HG03196 (cell line): ENCODE results near the gene MTG1.

Experiments
- ATAC-seq: cut with Tn5 transposase; IDR thresholded peaks from one replicate; pipeline ENCODE4 v1.9.1; 2021; ENCODE audit not compliant: unreplicated experiment

Gene MTG1

DNA sequence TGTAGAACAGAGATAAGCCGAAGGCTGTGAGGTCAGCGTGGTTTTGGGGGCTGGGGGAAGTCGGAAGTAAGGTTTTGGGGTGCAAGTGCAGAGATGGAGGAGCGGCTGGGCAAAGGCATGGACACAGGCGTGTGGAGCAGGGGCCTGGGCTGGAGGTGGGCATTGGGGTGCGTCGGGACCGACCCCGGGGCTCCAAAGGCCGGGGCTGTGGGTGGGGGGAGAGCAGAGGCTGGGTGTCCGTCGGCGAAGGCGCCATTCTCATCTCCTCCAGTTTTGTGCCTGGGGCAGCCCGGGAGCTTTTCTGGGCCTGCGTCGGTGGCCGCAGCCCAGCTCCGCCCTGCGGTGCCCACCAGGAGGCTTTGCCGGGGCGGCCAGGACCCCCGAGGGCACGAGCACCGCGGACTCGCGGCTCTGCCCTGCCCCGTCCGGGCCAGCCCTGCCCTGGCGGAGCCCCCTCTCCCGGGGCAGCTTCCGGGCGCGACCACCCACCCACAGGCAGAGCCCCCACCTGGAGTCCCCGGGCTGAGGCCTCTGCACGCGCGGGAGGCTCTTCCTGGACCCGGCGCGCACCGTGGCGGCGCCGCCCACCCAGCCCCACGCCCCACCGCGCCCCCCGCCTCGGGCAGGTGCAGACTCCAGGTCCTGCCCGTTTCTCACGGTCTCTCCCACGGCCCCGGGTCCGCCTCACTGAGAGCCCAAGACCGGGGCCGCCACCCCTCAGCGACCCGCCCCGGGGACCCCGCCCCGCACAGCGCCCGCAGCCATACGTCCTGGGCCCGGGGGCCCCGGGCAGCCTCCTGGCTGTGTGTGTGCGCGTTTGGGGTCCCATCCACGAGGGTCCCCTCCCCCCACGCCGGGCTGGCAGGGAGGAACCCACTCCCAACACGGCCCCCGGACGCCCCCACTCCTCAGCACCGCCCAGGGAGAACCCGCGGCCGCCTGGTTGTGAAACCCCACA is 52.1 kb downstream of the MTG1 start:
- ATAC-seq: no peak

DNA sequence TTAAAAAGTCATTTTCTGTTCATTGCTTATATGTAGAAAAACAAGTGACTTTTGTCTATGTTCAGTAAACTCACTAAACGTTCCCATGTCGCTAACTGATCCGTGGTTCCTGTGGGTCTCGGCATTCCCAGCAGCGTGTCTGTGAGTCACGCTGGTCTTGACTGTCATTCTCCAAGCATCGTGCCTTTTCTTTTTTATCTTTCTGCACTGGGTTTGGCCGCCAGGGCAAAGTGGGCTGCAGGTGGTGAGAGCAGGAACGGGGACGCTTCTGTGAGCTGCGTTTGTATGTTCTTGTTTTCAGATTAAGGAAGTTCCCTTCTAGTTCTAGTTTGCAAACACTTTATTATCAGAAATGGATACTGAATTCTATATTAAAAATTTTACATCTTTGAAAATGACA is 53.0 kb downstream of the MTG1 start:
- ATAC-seq: no peak

DNA sequence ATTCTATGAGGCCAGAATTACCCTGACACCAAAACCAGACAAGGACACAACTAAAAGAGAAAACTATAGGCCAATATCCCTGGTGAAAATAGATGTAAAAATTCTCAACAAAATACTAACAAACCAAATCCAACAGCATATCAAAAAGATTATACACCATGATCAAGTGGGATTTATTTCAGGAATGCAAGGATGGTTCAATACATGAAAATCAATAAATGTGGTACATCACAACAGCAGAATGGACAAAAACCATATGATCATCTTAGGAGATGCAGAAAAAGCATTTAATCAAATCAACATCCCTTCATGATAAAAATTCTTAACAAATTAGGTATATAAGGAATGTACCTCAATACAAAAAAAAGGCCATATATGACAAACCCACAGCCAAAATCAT is 54.2 kb downstream of the MTG1 start:
- no peak for ATAC-seq

DNA sequence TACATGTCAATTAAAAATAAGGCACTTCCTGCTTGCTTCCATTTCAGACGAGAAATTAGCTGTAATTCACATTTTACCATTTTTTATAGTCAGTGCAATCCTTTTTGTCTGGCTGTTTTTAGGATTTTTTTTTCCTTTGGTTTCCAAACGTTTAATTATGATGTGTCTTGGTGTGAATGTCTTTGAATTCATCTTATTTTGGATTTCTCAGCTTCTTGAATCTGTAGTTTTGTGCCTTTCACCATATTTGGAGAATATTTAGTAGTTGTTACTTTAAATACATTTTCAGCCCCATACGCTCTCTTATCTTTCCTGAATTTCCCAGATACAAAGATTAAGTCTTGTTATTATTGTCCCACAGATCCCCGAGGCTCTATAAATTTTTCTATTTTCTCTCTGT is 57.4 kb downstream of the MTG1 start:
- no peak for ATAC-seq

DNA sequence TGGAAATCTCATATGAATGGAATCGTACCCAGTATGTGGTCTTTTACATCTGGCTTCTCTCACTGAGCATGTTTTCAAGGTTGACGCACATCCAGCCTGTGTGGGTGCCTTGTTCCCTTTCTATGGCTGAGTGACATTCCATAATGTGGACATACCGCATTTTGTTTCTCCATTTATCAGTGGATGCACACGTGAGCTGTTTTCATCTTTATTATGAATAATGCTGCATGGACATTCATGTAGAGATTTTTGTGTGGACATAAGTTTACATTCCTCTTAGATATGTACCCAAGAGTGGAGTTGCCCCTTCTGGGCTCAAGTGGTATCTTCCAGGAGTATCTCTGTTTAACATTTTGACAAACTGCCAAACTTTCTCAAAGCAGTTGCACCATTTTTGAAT is 58.5 kb downstream of the MTG1 start:
- no peak for ATAC-seq

DNA sequence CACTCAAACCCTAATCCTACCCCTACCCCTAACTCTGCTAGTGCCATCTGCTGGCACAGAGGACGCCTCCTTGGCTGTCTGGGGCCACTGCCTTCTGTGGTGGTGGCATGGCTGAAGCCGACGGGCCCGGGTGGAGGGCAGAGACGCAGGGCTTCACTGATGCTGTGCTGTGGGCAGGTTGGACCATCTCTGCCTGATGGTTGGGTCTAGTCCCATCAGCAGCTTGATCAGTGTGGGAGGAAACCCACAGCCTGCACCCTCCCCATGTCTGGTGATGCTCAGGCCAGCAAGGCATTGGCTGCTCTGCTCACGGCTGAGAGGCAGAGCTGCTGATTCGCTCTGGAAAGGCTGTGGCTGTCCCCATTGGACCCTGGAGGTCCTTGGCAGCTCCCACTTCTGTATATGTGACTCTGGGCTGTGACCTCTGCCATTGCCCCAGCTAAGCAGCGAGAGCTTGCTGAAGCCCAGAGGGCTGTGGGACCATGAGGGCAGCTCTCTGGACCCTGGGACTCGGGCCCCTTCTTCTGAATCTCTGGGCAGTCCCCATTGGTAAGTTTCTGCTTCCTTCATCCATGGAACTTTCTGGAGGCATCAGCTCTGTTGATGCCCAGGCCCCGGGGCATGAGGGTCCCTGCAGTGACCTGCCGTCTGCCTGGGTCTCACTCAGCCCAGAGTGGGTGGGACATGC is 59.7 kb downstream of the MTG1 start, which contains the start of gene SCART1:
Gene SCART1, plus strand, starts transcription at position 430 of the 688 bp plus-strand sequence. Its CDS starts 53 bp downstream, at position 483.
- ATAC-seq: no peak

DNA sequence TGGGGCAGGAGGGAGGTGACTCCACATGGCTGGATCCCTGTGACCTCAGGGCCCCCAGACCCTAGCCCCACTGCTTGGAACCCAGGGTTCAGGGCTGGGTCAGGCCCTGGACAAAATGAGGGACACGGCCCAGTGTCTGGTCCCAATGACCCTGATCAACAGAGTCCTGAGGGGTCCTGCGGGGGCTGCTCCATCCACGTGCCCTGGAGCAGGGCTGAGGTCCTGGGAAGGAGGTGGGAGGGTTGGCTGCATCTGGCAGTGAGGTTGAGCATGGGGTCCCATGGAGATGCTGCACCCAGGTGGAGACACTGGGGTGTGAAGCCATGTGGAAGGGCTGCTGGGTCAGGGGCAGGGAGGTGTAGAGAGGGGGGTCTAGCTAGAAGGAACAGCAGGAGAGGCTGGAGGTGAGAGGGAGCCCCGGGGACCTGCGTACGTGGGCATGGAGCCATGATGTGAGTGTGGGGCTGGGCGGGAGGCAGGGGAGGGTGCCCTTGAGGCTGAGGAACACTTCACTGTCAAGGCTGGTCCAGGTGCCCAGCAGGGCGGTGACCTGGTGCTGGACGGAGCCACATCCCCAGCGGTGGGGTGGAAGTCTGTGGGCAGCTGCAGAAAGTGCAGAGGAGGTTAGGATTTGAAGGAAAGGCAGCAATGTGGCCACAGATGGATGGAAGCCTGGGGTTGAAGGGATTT is 60.4 kb downstream of the MTG1 start:
- ATAC-seq: no peak

DNA sequence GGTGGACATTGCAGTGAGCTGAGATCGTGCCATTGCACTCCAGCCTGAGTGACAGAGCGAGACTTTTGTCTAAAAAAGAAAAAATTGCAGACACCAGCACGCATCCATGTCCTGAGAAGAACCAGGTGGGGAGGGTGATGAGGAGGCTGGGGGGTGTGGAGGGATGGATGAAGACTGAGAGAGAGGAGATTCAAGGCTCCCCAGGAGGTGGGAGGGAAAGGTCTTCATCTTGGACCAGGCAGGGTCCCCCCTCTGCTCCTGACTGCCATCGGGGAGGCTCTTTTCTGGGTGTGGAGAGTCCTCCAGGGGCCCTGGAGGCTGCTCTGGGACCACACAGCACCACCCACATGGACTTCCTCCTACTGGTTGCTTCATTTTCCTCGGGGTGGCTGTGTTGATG is 61.2 kb downstream of the MTG1 start:
- ATAC-seq: no peak

DNA sequence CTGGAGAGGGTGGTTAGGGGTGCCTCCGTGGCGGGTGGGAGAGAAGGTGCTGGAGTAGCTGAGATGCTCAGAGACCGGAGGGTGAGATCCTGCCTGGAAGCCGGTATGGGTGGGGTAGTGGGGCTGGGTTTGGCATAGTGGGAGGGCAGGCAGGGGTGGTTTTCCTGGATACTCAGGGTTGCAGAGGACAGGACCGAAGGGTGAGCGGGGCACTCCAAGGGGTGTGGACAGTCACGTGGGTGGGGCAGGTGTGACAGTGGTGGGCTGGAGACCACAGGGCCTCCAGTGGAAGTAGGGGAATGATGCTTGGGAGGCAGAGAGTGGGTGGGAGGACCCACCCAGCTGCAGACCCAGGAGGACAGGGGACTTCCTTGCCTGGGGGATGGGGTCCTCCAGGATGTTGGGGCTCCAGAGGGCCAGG is 61.7 kb downstream of the MTG1 start:
- no peak for ATAC-seq

DNA sequence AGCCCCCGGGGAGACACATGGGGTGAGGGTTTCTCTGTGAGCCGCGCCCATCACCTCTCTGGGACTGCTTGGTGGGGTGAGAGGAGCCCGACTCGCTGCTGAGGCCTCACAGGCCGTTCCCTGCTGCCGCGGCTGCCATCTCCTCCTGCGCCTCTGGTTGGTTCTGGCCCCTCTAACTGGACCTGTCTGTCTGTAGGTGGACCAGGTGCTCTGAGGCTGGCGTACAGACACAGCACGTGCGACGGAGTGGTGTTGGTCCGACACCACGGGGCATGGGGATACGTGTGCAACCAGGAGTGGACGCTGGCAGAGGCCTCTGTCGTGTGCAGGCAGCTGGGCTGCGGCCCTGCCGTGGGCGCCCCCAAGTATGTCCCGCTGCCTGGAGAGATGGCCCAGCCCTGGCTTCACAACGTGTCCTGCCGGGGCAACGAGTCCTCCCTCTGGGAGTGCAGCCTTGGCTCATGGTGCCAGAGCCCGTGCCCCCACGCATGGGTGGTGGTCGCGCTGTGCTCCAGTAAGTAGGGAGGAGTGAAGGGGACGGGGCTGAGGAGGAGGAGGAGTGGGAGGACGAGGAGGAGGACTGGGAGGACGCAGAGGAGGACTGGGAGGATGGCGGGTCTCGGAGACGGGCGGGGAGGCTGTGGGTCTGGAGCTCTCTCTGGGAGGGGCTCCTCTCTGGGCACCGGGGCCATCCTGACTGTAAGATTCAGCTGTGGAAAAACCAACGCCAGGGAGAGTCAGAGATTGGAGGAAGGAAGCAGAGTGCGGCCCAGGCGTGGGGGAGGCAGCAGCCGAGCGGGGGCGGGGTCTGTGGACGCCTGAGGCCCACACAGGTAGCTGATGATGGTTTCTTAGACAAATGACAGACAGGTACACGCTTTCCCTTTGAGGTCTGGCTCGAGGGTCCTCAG is 62.3 kb downstream of the MTG1 start:
- ATAC-seq: no peak

DNA sequence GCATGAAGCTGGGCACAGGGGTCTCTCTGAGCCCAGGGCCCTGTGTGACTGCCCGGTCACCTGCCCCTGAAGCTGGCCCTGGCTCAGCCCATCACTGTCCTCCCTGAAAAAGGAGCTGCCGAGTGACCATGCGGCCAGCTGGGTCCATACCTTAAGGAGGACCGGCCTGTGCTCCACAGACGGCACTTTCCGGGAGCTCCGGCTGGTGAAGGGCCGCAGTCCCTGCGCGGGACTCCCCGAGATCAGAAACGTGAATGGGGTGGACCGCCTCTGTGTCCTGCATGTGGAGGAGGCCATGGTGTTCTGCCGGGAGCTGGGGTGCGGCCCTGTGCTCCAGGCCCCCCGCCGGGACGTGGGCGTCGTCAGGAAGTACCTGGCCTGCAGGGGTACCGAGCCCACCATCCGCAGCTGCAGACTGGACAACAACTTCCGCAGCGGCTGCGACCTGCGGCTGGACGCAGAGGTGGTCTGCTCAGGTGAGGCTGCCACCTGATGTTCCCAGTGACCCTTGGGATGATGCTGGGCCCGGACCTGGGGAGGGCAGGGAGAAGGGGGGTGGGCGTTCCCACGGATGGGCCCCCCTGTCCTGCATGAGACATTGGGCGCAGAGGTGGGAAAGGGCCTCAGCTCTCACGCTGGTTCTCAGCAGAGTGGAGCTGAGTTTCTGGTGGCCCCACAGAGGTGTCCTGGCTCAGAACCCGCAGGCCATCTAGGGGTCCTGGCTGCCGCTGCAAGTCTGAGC is 63.3 kb downstream of the MTG1 start:
- ATAC-seq: no peak

DNA sequence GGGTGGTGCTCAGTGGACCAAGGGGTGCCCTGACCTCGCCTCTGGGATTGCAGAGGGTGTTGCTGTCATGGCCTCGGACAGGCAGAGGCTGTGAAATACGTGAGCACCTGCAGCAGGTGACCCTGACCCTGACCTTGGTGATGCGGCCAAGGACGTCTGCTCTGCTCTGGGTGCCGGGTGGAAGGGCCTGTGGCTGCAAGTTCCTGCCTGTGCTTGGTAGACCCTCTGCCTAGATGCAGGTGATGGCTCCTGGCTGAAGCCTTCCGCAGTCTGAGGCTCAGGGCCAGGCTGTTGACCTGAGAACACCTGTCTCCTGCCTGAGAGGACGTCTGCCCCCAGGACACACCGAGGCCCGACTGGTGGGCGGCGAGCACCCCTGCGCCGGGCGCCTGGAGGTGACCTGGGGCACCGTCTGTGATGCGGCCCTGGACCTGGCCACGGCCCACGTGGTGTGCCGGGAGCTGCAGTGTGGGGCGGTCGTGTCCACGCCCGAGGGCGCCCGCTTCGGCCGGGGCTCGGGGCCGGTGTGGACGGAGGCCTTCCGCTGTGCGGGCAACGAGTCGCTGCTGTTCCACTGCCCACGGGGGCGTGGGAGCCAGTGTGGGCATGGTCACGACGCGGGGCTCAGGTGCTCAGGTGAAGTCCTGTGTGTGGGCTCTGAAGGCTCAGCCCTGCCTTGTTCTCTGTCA is 64.2 kb downstream of the MTG1 start:
- ATAC-seq: no peak

DNA sequence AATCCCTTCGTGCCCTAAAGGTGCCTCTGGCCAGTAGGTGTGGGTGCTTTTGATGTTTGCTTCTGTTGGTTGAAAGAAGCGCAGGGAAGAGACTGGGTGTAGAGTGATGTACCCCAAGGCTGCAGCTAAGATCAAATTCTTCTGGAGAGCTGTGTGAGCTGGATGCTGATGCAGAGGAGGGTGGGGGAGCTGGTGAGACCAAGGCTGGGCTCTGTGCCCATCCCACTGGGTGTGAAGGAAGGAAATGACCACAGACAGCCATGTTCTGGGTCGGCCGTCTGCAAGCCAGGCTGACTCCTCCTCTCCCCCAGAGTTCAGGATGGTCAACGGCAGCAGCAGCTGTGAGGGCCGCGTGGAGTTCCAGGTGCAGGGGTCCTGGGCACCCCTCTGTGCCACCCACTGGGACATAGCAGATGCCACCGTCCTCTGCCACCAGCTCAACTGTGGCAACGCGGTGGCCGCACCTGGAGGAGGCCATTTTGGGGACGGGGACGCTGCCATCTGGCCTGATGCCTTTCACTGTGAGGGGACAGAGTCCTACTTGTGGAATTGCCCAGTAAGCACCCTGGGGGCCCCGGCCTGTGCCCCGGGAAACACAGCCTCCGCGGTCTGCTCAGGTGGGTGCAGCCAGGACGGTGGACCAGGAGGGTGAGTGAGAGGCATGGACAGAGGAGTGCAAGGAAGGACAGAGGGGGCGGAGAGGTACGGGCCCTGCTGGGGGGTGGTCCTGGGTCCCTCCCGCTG is 64.9 kb downstream of the MTG1 start:
- no peak for ATAC-seq

DNA sequence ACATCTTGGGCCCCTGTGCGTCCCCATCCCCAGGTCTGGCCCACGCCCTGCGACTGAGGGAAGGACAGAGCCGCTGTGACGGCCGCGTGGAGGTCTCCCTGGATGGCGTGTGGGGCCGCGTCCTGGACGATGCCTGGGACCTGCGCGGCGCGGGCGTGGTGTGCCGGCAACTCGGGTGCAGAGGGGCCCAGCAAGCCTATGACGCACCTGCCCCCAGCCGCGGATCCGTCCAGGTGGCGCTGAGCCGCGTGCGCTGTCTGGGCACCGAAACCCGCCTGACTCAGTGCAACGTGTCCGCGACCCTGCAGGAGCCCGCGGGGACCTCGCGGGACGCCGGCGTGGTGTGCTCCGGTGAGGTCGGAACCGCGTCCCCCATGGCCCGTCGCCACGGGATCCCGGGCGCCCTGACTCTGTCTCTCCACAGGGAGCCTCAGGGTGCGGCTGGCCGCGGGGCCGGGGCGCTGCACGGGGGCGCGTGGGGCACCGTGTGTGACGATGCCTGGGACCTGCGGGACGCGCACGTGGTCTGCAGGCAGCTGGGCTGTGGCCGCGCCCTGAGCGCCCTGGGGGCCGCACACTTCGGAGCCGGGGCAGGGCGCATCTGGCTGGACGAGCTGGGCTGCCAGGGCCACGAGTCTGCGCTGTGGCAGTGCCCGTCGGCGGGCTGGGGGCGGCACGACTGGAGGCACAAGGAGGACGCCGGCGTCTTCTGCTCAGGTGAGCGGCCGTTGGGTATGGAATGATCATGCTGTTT is 65.7 kb downstream of the MTG1 start:
- ATAC-seq: no peak

DNA sequence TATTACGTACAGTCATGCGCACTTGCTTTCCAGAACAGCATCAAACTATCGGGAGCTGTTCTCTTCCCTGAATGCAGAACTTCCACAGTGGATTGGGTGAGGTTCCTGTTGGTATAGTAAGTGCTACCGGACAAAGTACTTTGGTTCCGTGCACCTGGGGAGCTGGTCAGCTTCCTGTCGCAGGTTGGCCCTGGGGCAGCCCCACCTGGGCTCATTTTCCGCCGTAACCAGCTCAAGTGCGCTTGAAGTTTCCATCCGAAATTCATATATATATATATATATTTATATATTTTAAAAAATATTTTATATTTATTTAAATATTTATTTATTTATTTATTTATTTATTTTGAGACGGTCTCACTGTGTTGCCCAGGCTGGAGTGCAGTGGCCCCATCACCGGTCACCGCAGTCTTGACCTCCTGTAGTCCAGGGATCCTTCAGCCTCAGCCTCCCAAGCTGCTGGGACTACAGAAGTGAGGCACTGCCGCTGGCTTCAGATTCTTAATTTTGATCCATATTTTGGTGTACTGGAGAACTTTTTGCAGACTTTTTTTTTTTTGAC is 66.3 kb downstream of the MTG1 start:
- no peak for ATAC-seq

DNA sequence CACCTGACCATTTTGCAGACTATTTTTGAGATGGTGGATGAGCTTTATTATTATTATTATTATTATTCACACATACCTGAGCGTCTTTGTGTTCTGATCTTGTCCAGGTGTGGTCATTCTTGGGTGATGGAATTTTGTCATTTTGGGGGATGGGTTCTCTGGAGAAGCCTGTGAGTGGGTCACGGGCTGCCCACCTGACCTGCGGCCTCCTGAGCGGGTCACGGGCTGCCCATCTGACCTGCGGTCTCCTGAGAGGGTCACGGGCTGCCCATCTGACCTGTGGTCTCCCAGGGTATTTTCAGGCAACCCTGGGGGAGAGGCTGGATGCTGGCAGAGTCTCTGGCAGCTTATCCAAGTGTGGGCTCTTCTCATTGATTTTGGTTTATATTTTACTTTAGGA is 67.1 kb downstream of the MTG1 start:
- no peak for ATAC-seq

DNA sequence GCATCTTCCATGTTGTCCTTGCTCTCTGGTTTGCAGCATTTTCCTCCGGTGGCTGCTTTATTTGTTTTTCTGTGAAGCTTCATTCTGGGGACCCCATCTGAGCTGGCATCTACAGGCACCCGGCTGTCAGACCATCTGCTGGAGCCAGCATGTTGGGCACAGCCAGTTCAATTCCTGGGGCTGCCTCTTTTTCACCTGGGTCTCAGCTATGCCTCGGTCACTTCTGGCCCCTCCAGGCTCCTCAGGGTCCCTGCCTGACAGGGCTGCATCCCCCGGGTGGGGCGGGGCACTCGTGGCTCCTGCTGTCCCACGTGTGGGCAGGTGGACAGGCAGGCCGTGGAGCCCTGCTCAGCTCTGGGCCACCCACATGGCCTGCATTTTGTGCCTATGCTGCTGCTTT is 67.9 kb downstream of the MTG1 start:
- ATAC-seq: no peak
